ENCODE measurements around the gene ZNF365. TPM values are rescaled to one million over a fixed set of nuclear protein-coding genes. Genes with fewer than 3 reads are reported as not detected.

ZNF365 gene
- total and polyA plus RNA-seq, 2 of the 8 experiments (the other 6 are each of a cell fraction or from before 2014, with no cell fraction given) = 0.41 to 0.43 TPM

DNA sequence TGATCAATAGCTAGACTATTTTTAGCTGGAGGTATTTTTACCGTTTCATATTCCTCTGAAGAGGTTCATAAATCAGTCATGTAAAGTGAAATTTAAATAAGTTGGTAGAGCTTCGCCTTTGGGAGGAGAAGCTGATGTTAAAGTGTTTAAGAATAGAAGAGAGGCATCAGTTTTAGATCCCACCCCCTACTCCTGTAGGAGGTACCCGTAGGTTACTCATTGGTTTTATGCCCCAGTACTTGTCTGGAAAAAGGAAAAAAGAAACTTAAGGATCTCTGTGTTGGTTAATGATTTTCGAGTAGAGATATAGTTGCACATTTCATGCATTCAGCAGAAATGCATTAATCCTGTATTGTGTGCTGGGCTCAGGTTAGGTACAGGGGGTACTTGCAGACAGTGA lies 8.7 kb downstream of the ZNF365 start:
- H3K4ac ChIP-seq (replicated peaks; ENCODE audit: insufficient read length, low read depth, low read length) = no peak overlapping the region
- no peaks in the 10 kb centered on the region for H4K20me1 ChIP-seq (replicated peaks in 1 of 2; ENCODE audit: control insufficient read depth in 1 of 2, insufficient read depth in 2 of 2, low read length in 2 of 2)
- DNase-seq (ENCODE audit: low read depth in 1 of 2, low spot score in 2 of 2) = no peak
- no peaks in the 10 kb centered on the region for H3K36me3 ChIP-seq (ENCODE audit: control insufficient read depth in 2 of 4, insufficient read depth in 4 of 4, low read length in 3 of 4)
- H3K4me2 ChIP-seq (ENCODE audit: insufficient read depth in 1 of 2, low read depth in 2 of 2, low read length in 2 of 2) = no peak overlapping the region
- 80% methylated on average over 4 of the region's 4 CpGs; no CpG with 5 or more reads in 1 of the 2 experiments for WGBS, 2 experiments (ENCODE audit: extremely low coverage in 1 of 2, insufficient coverage in 1 of 2, insufficient read length in 1 of 2, insufficient replicate concordance in 2 of 2, low coverage in 1 of 2, low lambda C conversion rate in 2 of 2, missing lambda C conversion rate in 1 of 2)
- ChIA-PET POLR2A (ENCODE audit: partially characterized antibody) (no interaction called here), CTCF (ENCODE audit: partially characterized antibody) (no interaction called here)
- H3K56ac ChIP-seq (replicated peaks; ENCODE audit: insufficient read length, low read depth, low read length) = no peak overlapping the region
- H3K4me1 ChIP-seq (replicated peaks in 1 of 4; ENCODE audit: control insufficient read depth in 3 of 4, insufficient read depth in 4 of 4, low read length in 3 of 4) = no peaks in the 10 kb centered on the region
- H4K91ac ChIP-seq (replicated peaks; ENCODE audit: insufficient read length, low read length) = no peak overlapping the region
- H4K5ac ChIP-seq (ENCODE audit: insufficient read length, low read depth, low read length) = no peak overlapping the region
- H2BK20ac ChIP-seq (ENCODE audit: low read length) = no peak overlapping the region
- FAIRE-seq = no peak
- H3K27ac ChIP-seq (ENCODE audit: low read depth, low read length) = no peak overlapping the region
- no peak overlapping the region for H3K18ac ChIP-seq (ENCODE audit: extremely low read depth, low read length)
- H3K4me3 ChIP-seq (ENCODE audit: extremely low read depth in 1 of 4, insufficient read depth in 2 of 4, low read depth in 3 of 4, low read length in 4 of 4) = no peak overlapping the region
- H3K9ac ChIP-seq (replicated peaks in 1 of 4; ENCODE audit: extremely low read depth in 1 of 4, low read depth in 3 of 4, low read length in 3 of 4) = no peak overlapping the region
- H3K23me2 ChIP-seq (ENCODE audit: low read depth, low read length) = no peaks in the 10 kb centered on the region; the same call in 1 of the 2 replicates
- no peak overlapping the region for H2BK5ac ChIP-seq (ENCODE audit: low read depth, low read length)
- H3K79me1 ChIP-seq (ENCODE audit: low read depth, low read length) = no peaks in the 10 kb centered on the region
- no peaks in the 10 kb centered on the region for H3K27me3 ChIP-seq (replicated peaks in 1 of 4; ENCODE audit: control insufficient read depth in 3 of 4, extremely low read depth in 1 of 4, insufficient read depth in 3 of 4, low read length in 3 of 4)
- no peak overlapping the region for H2AFZ ChIP-seq (ENCODE audit: low read length)
- no peak overlapping the region for H2BK15ac ChIP-seq (ENCODE audit: low read length)
- no peak for TF ChIP-seq SUZ12 (IDR thresholded peaks at IDR 0.05; ENCODE audit: low read length)
- TF ChIP-seq, protein P1, sequence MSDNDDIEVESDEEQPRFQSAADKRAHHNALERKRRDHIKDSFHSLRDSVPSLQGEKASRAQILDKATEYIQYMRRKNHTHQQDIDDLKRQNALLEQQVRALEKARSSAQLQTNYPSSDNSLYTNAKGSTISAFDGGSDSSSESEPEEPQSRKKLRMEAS (IDR thresholded peaks at IDR 0.05) = no peak
- TF ChIP-seq ASH2L (IDR thresholded peaks at IDR 0.05; ENCODE audit: low read length) = no peak
- no peak for TF ChIP-seq JUND (IDR thresholded peaks at IDR 0.05; ENCODE audit: low read length)
- no peak for TF ChIP-seq CHD2 (IDR thresholded peaks at IDR 0.05; ENCODE audit: low read length)
- TF ChIP-seq SAP30 (IDR thresholded peaks at IDR 0.05; ENCODE audit: insufficient read depth, insufficient replicate concordance, low read length) = no peak
- no peak for TF ChIP-seq BCL11A (IDR thresholded peaks at IDR 0.05; ENCODE audit: low read depth in 2 of 2, low read length in 2 of 2)
- TF ChIP-seq TAF1 (IDR thresholded peaks at IDR 0.05; ENCODE audit: low read depth, low read length) = no peak
- H2BK12ac ChIP-seq (ENCODE audit: low read depth, low read length) = no peak overlapping the region
- H2AK5ac ChIP-seq (ENCODE audit: low read depth, low read length) = no peak overlapping the region
- no peaks in the 10 kb centered on the region for H3K79me2 ChIP-seq (ENCODE audit: control insufficient read depth in 1 of 2, insufficient read depth in 2 of 2, low read length in 2 of 2)
- no peak overlapping the region for H2BK120ac ChIP-seq (replicated peaks; ENCODE audit: low read depth, low read length)
- no peak overlapping the region for H4K8ac ChIP-seq (ENCODE audit: extremely low read depth, insufficient read depth, low read length)
- no peak overlapping the region for H3K23ac ChIP-seq (ENCODE audit: insufficient read length)
- no peaks in the 10 kb centered on the region for H3K9me3 ChIP-seq (ENCODE audit: insufficient read depth in 2 of 2, low read depth in 1 of 2, low read length in 1 of 2)
- H3K14ac ChIP-seq (ENCODE audit: insufficient read length) = no peak overlapping the region

Measured in H1 (cell line).